Measurements from ENCODE around the gene ST8SIA4.

Gene ST8SIA4

GRCh38 chr5:100903039-100903887 lies at the start of gene ST8SIA4:
TSS of gene ST8SIA4 (minus strand) at chr5:100903282. CDS start at chr5:100902955, 327 bp downstream.
- Histone ChIP-seq H3K4me3 (peak within 1 kb of the TSS; percentile 79 to 99 (median 95)), H3K27ac (peak within 1 kb of the TSS; percentile 89 to 100 (median 99)), H3K4me1 (peaks cover 10 to 38% (median 32%) of the 10 kb centered on the region in 10 experiments), H4K20me1 (peaks cover 0 to 17% (median 0%) of the 10 kb centered on the region in 11 experiments; a peak in 10 of 22 replicates), H3K9ac (peak within 1 kb of the TSS; percentile 91 to 100 (median 99)), H3K4me2 (peak within 1 kb of the TSS; percentile 81 to 94 (median 93)), H3K9me3 (replicated peaks in 1 of 11) (no peaks in the 10 kb centered on the region), H3K36me3 (peaks cover 0 to 18% (median 3%) of the 10 kb centered on the region in 11 experiments; a peak in 9 of 22 replicates), H3K27me3 (no peaks in the 10 kb centered on the region)
- no peak for TF ChIP-seq Cebpa-rat (IDR thresholded peaks at IDR 0.05)

DNA sequence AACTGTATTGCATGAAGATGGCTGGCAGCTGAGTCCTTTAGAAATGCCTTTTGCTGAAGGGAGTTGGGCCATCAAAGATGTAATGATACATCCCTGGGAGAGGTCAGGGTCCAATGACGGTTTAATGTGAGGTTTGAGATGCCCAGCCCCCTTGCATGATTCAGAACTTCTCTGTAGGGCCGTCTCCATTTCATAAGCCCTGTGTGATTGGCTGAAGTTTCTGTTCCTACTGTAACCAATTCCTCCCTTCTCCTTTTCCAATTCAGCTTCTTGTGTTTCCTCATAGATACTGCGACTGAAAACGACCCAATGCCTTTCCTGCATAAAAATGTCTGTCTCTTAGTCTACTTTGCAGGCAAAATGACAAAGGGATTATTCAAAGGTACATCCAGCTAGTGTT lies 47.9 kb upstream of the ST8SIA4 start:
- Histone ChIP-seq H3K9me3 (replicated peaks in 1 of 11) (peaks cover 13 to 35% (median 17%) of the 10 kb centered on the region in 11 experiments; a peak in 19 of 22 replicates), H3K4me2 (peak overlapping the region in 1 of 11 experiments; percentile 8; a peak in 2 of 22 replicates), H3K4me1 (peaks cover 0 to 8% (median 0%) of the 10 kb centered on the region in 10 experiments; a peak in 1 of 20 replicates), H3K36me3 (no peaks in the 10 kb centered on the region), H3K9ac (no peak overlapping the region), H3K27me3 (no peaks in the 10 kb centered on the region), H3K27ac (no peak overlapping the region), H4K20me1 (no peaks in the 10 kb centered on the region), H3K4me3 (no peak overlapping the region)
- TF ChIP-seq Cebpa-rat (IDR thresholded peaks at IDR 0.05) = no peak

DNA sequence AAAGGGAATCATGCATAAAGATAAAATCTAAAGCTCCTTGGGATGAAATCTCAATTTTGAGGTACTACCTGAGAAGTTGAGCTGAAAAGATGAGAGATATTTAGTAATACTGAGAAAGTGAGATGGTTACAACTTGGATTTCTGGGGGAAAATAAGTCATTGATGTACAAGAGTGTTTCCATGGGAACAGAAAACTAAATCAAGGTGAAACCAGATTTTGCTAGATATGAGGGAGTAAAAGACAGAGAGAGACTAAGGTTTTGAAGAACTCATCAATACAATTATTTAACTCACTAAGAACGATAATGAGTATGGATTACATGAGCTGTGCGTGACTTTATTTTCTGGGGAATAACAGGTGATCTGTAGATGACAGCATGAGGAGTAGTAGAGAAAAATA lies 10.2 kb upstream of the ST8SIA4 start:
- Histone ChIP-seq H3K36me3 (peaks cover 0 to 4% (median 0%) of the 10 kb centered on the region in 11 experiments; a peak in 2 of 22 replicates), H3K9ac (no peak overlapping the region), H3K4me1 (peaks cover 0 to 17% (median 0%) of the 10 kb centered on the region in 10 experiments; a peak in 4 of 20 replicates), H4K20me1 (no peaks in the 10 kb centered on the region), H3K4me2 (no peak overlapping the region), H3K9me3 (replicated peaks in 1 of 11) (peaks cover 0 to 11% (median 6%) of the 10 kb centered on the region in 11 experiments; a peak in 10 of 22 replicates), H3K27me3 (no peaks in the 10 kb centered on the region), H3K4me3 (no peak overlapping the region), H3K27ac (no peak overlapping the region)
- no peak for TF ChIP-seq Cebpa-rat (IDR thresholded peaks at IDR 0.05)

- Histone ChIP-seq H3K4me1 (peaks cover 4 to 40% (median 19%) of the 10 kb centered on the region in 10 experiments; a peak in 19 of 20 replicates), H3K9ac (no peak overlapping the region), H3K9me3 (replicated peaks in 1 of 11) (no peaks in the 10 kb centered on the region; a peak in 1 of 22 replicates), H3K27ac (no peak overlapping the region), H3K4me3 (no peak overlapping the region), H4K20me1 (no peaks in the 10 kb centered on the region), H3K36me3 (peaks cover 0 to under 1% (median 0%) of the 10 kb centered on the region in 11 experiments; a peak in 1 of 22 replicates), H3K4me2 (no peak overlapping the region), H3K27me3 (no peaks in the 10 kb centered on the region)
- no peak for TF ChIP-seq Cebpa-rat (IDR thresholded peaks at IDR 0.05)
These were observed 6.0 kb upstream of the ST8SIA4 start for GRCh38 chr5:100909034-100909433.

DNA sequence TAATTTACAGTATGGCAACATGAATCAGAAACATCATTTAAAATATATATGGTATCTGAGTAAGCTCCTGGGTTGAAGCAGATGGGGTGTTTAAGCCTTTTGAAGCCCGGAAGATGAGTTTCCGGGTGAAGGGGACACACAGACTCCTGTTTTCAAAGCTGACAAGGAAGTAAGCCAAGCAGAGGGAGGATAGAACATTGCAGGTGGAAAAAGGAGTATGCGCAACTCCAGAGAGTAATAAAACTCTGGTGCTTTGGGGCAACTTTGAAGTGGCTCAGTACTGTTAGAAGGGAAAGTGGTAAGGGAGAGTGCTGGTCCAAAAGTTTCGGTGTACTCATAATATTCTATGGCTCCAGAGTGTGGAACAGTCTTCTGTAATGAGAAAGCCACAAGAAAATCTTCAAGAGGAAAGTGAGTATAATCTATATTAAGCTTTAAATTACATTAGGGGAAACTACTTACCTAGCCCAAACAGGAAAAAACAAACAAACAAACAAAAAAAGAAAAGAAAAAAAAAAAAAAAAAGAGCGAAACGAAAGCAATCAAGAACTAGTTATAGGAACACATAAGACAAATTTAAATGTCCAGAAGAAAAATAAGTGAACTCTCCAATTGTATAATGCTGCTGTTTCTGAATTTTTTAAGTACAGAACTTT lies 2.3 kb upstream of the ST8SIA4 start:
- H3K9ac ChIP-seq = peak overlapping the region; percentile 91 to 100 (median 99)
- H3K9me3 ChIP-seq (replicated peaks in 1 of 11) = no peaks in the 10 kb centered on the region; a peak in 1 of 22 replicates
- 0 out of 22 replicates have a peak, but pooled peaks of 1 of the 11 experiments have one; percentile 8 for TF ChIP-seq Cebpa-rat (IDR thresholded peaks at IDR 0.05)
- peak overlapping the region; percentile 75 to 100 (median 99) for H3K27ac ChIP-seq
- H3K36me3 ChIP-seq = no peaks in the 10 kb centered on the region; a peak in 1 of 22 replicates
- peaks cover 4 to 31% (median 19%) of the 10 kb centered on the region in 10 experiments; a peak in 19 of 20 replicates for H3K4me1 ChIP-seq
- peak overlapping the region; percentile 81 to 94 (median 93) for H3K4me2 ChIP-seq
- peaks cover 0 to 10% (median 0%) of the 10 kb centered on the region in 11 experiments; a peak in 7 of 22 replicates for H4K20me1 ChIP-seq
- H3K4me3 ChIP-seq = peak overlapping the region; percentile 79 to 99 (median 95)
- H3K27me3 ChIP-seq = no peaks in the 10 kb centered on the region

- Histone ChIP-seq H3K36me3 (peaks cover 0 to 7% (median 0%) of the 10 kb centered on the region in 11 experiments; a peak in 5 of 22 replicates), H3K4me1 (peaks cover 4 to 29% (median 24%) of the 10 kb centered on the region in 10 experiments; a peak in 19 of 20 replicates), H3K9ac (peak overlapping the region; percentile 91 to 100 (median 99)), H3K4me3 (peak overlapping the region; percentile 79 to 99 (median 95)), H3K27me3 (no peaks in the 10 kb centered on the region), H3K4me2 (peak overlapping the region; percentile 81 to 94 (median 93)), H4K20me1 (peaks cover 0 to 11% (median 0%) of the 10 kb centered on the region in 11 experiments; a peak in 7 of 22 replicates), H3K27ac (peak overlapping the region; percentile 75 to 100 (median 99)), H3K9me3 (replicated peaks in 1 of 11) (no peaks in the 10 kb centered on the region; a peak in 1 of 22 replicates)
- TF ChIP-seq Cebpa-rat (IDR thresholded peaks at IDR 0.05) = no peak
These were observed 1.3 kb upstream of the ST8SIA4 start for GRCh38 chr5:100904259-100904861.

- Histone ChIP-seq H3K4me2 (peak overlapping the region; percentile 71 to 94 (median 91)), H3K4me1 (peaks cover 17 to 45% (median 39%) of the 10 kb centered on the region in 10 experiments), H4K20me1 (peaks cover 0 to 24% (median 6%) of the 10 kb centered on the region in 11 experiments; a peak in 11 of 22 replicates), H3K36me3 (peaks cover 0 to 25% (median 10%) of the 10 kb centered on the region in 11 experiments; a peak in 12 of 22 replicates), H3K9me3 (replicated peaks in 1 of 11) (no peaks in the 10 kb centered on the region), H3K9ac (peak overlapping the region; percentile 91 to 100 (median 99)), H3K4me3 (peak overlapping the region; percentile 79 to 99 (median 95)), H3K27me3 (no peaks in the 10 kb centered on the region), H3K27ac (peak overlapping the region; percentile 89 to 100 (median 99))
- no peak for TF ChIP-seq Cebpa-rat (IDR thresholded peaks at IDR 0.05)
These were observed 543 bp downstream of the ST8SIA4 start for GRCh38 chr5:100902440-100903038.
